Measurements from ENCODE around the gene KLC3.

- TF ChIP-seq CTCF (IDR thresholded peaks at IDR 0.05) = no peak
- TF ChIP-seq POLR2A (IDR thresholded peaks at IDR 0.05) = no peak
Observed at GRCh38 chr19:45320997-45321775, 19.4 kb upstream of the KLC3 start.

All from esophagus squamous epithelium (tissue), 4 donors.